ENCODE data around the gene KREMEN1.

- TF ChIP-seq POLR2A (IDR thresholded peaks at IDR 0.05) (no peak), CTCF (IDR thresholded peaks at IDR 0.05) (no peak)
Measured at GRCh38 chr22:29092243-29092642, 19.4 kb downstream of the KREMEN1 start.
